Effector memory CD8-positive, alpha-beta T cell (primary cell): ENCODE results near the gene KAT5.
"Not testable (repeated sequence)": the region's sequence is repeated elsewhere in the genome, so short reads cannot be mapped to it uniquely, and the experiment has no call there.

Source experiments
- ATAC-seq: fragments of 150-1000 bp; cut with Tn5 transposase; replicated peaks from 2 replicates; pipeline ENCODE4 v1.10.0; 2021; ENCODE audit warnings: mild to moderate bottlenecking, moderate library complexity
- DNase-seq, 3 experiments: peaks; one replicate each; pipeline ENCODE4 v3.0.0; 2021
- H3K27ac Mint-ChIP-seq, 2 donors: one replicate each; pipeline ENCODE4 v1.8.0; 2022; ENCODE audit warnings: mild to moderate bottlenecking in 2 of 2, mixed read lengths in 2 of 2, moderate library complexity in 2 of 2
- H3K27me3 Mint-ChIP-seq, 2 donors: one replicate each; pipeline ENCODE4 v1.8.0; 2022; ENCODE audit warnings: mixed read lengths in 2 of 2
- H3K36me3 Mint-ChIP-seq: one replicate; pipeline ENCODE4 v1.8.0; 2022; ENCODE audit warnings: mild to moderate bottlenecking, moderate library complexity, mixed read lengths; ENCODE audit not compliant: insufficient read depth
- H3K4me1 Mint-ChIP-seq, 2 donors: one replicate each; pipeline ENCODE4 v1.8.0; 2022; ENCODE audit warnings: low read depth in 2 of 2, mixed read lengths in 2 of 2
- H3K4me3 Mint-ChIP-seq, 2 donors: one replicate each; pipeline ENCODE4 v1.8.0; 2022; ENCODE audit warnings: mild to moderate bottlenecking in 2 of 2, mixed read lengths in 2 of 2, moderate library complexity in 2 of 2
- H3K9me3 Mint-ChIP-seq, 2 donors: one replicate each; pipeline ENCODE4 v1.8.0; 2022; ENCODE audit warnings: mixed read lengths in 2 of 2

Gene KAT5

DNA sequence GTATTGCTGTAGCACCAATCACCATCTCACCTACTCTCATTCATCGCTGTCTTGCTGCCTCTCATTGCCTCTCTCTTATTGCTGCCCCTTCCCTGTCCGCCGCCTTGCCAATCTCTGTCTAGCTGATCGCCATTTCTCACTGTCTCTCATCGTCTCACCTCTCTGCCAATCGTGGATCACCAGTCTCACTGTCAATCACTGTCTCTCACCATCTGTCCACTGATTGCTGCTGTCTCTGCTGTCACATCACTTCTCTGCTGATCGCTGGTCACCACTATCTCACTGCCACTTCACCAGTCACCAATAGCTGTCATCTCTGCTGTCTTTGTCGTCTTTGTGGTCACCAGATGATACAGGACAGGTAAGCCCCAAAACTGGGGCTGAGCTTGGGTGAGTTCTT, 29.1 kb downstream of the KAT5 start:
- DNase-seq (no peak), ATAC-seq (no peak)
- no peak overlapping the region for H3K4me3 Mint-ChIP-seq
- H3K27ac Mint-ChIP-seq, result no peak overlapping the region
- H3K9me3 Mint-ChIP-seq, result no peaks in the 10 kb centered on the region
- H3K27me3 Mint-ChIP-seq, result peaks cover 36 to 58% of the 10 kb centered on the region in 2 donors
- no peaks in the 10 kb centered on the region for H3K36me3 Mint-ChIP-seq
- H3K4me1 Mint-ChIP-seq, result no peaks in the 10 kb centered on the region

GRCh38 chr11:65742353-65742752, 30.3 kb downstream of the KAT5 start:
- DNase-seq, result no peak
- no peaks in the 10 kb centered on the region for H3K9me3 Mint-ChIP-seq
- no peak overlapping the region for H3K27ac Mint-ChIP-seq
- ATAC-seq, result no peak
- H3K36me3 Mint-ChIP-seq, result no peaks in the 10 kb centered on the region
- no peaks in the 10 kb centered on the region for H3K4me1 Mint-ChIP-seq
- peaks cover 40 to 58% of the 10 kb centered on the region in 2 donors for H3K27me3 Mint-ChIP-seq
- H3K4me3 Mint-ChIP-seq, result no peak overlapping the region

- Mint-ChIP-seq H3K4me1 (no peaks in the 10 kb centered on the region), H3K4me3 (no peak overlapping the region), H3K9me3 (no peaks in the 10 kb centered on the region), H3K27ac (no peak overlapping the region), H3K36me3 (no peaks in the 10 kb centered on the region), H3K27me3 (peaks cover 28 to 55% of the 10 kb centered on the region in 2 donors)
- no peak for DNase-seq
- ATAC-seq, result no peak
Observed at GRCh38 chr11:65743681-65744025, 31.6 kb downstream of the KAT5 start.

DNA sequence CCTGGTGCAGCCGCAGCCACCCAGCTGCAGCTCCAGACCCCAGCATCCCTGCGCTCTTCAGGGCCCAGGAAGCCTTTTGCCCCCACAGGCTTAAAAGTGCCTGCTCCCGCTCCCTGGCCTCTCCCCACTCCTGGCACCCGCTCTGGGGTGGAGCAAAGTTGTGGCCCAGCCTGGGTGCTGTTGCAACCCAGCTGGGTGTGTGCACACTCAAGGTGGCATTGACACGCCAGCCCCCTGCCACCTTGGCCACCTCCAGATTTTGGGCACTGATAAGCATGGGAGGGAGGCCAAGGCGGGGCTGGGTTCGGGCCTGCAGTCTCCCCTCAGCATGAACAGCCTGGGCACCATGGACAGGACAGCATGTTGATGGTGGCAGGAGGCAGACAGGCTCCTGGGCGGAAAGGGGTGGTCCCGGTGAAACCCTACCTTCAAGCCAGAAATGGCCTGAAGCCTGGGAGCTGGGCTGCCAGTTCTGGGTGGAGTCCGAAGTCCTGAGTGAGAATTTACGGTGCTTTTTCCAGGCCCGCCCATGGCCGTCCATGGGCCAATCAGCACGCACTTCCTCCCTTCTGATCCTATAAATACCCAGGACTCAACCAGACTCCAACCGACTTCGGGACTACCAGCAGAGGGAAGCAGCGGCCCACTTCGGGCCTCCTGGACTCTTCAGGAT, 32.1 kb downstream of the KAT5 start:
- Mint-ChIP-seq H3K36me3 (no peaks in the 10 kb centered on the region), H3K4me1 (no peaks in the 10 kb centered on the region), H3K27me3 (peaks cover 27 to 60% of the 10 kb centered on the region in 2 donors), H3K4me3 (no peak overlapping the region), H3K27ac (no peak overlapping the region), H3K9me3 (no peaks in the 10 kb centered on the region)
- no peak for ATAC-seq
- no peak for DNase-seq

GRCh38 chr11:65744699-65745042, 32.6 kb downstream of the KAT5 start:
- Mint-ChIP-seq H3K27me3 (peaks cover 27 to 64% of the 10 kb centered on the region in 2 donors), H3K4me1 (no peaks in the 10 kb centered on the region)

GRCh38 chr11:65745049-65745448, 33.0 kb downstream of the KAT5 start:
- no peaks in the 10 kb centered on the region for H3K36me3 Mint-ChIP-seq
- no peaks in the 10 kb centered on the region for H3K4me1 Mint-ChIP-seq
- H3K4me3 Mint-ChIP-seq, result no peak overlapping the region
- ATAC-seq (no peak), DNase-seq (no peak)
- H3K27me3 Mint-ChIP-seq, result peaks cover 27 to 64% of the 10 kb centered on the region in 2 donors
- H3K9me3 Mint-ChIP-seq, result no peaks in the 10 kb centered on the region
- H3K27ac Mint-ChIP-seq, result no peak overlapping the region

More at GRCh38 chr11:65744699-65745042, 32.6 kb downstream of the KAT5 start:
- no peak overlapping the region for H3K4me3 Mint-ChIP-seq
- H3K27ac Mint-ChIP-seq, result no peak overlapping the region
- H3K36me3 Mint-ChIP-seq, result no peaks in the 10 kb centered on the region
- DNase-seq, result no peak
- H3K9me3 Mint-ChIP-seq, result no peaks in the 10 kb centered on the region
- no peak for ATAC-seq

GRCh38 chr11:65762169-65762568, 50.1 kb downstream of the KAT5 start:
- not testable (repeated sequence) for H3K4me1 Mint-ChIP-seq, H3K4me3 Mint-ChIP-seq, DNase-seq, H3K36me3 Mint-ChIP-seq, ATAC-seq, H3K27ac Mint-ChIP-seq, H3K9me3 Mint-ChIP-seq
- H3K27me3 Mint-ChIP-seq, result peaks cover 26 to 30% of the 10 kb centered on the region in 2 donors

DNA sequence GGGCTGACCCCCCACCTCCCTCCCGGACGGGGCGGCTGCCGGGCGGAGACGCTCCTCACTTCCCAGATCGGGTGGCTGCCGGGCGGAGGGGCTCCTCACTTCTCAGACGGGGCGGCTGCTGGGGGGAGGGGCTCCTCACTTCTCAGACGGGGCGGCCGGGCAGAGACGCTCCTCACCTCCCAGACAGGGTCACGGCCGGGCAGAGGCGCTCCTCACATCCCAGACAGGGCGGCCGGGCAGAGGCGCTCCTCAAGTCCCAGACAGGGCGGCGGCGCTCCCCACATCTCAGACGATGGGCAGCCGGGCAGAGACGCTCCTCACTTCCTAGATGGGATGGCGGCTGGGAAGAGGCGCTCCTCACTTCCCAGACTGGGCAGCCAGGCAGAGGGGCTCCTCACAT, 50.8 kb downstream of the KAT5 start:
- ATAC-seq, H3K4me1 Mint-ChIP-seq, DNase-seq, H3K4me3 Mint-ChIP-seq, H3K27ac Mint-ChIP-seq, H3K9me3 Mint-ChIP-seq, H3K36me3 Mint-ChIP-seq: not testable (repeated sequence)
- H3K27me3 Mint-ChIP-seq, result peaks cover 20 to 24% of the 10 kb centered on the region in 2 donors

DNA sequence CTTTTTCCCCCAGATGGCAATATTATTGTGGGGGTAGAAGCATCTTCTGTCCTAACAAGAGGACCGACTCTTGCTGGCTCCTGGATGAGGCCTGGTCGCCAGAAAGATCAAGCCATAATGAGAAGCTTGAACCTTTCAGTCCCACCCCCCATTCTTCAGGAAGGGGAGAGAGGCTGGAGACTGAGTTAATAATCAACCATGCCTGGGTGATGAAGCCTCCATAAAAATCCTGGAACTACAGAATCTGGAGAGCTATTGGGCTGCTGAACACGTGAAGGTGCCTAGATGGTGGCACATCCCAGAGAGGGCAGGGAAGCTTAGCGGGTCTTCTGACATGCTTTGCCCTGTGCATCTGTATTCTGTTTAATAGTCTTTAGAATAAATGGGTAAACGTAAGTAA, 52.4 kb downstream of the KAT5 start:
- Mint-ChIP-seq H3K4me3 (no peak overlapping the region), H3K27me3 (peaks cover 12 to 15% of the 10 kb centered on the region in 2 donors), H3K36me3 (no peaks in the 10 kb centered on the region), H3K27ac (no peak overlapping the region), H3K4me1 (no peaks in the 10 kb centered on the region), H3K9me3 (no peaks in the 10 kb centered on the region)
- DNase-seq, result no peak
- no peak for ATAC-seq

- no peak overlapping the region for H3K27ac Mint-ChIP-seq
- no peak for ATAC-seq
- no peaks in the 10 kb centered on the region for H3K9me3 Mint-ChIP-seq
Observed at GRCh38 chr11:65766535-65766934, 54.5 kb downstream of the KAT5 start.

DNA sequence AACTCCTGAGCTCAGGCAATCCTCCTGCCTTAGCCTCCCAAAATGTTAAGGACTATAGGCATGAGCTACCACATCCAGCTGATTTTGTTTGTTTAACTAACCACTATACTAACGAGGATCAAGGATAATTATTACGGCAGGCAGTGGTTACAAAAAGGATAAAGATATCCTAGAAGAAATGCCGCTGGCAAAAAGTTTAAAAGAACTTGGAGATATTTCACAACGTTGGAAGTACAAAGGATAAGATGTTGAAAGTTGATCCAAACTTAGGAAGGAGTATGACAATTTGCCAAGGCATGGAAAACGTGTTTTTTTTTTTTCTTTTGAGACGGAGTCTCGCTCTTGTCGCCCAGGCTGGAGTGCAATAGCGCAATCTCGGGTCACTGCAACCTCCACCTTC, 55.4 kb downstream of the KAT5 start:
- H3K4me1 Mint-ChIP-seq, result peaks cover 3 to 11% of the 10 kb centered on the region in 2 donors
- H3K27ac Mint-ChIP-seq, result no peak overlapping the region
- ATAC-seq, result no peak
- H3K9me3 Mint-ChIP-seq, result no peaks in the 10 kb centered on the region
- DNase-seq, result no peak
- no peaks in the 10 kb centered on the region for H3K27me3 Mint-ChIP-seq
- no peaks in the 10 kb centered on the region for H3K36me3 Mint-ChIP-seq
- no peak overlapping the region for H3K4me3 Mint-ChIP-seq

More at GRCh38 chr11:65766535-65766934, 54.5 kb downstream of the KAT5 start:
- H3K27me3 Mint-ChIP-seq, result no peaks in the 10 kb centered on the region
- no peaks in the 10 kb centered on the region for H3K36me3 Mint-ChIP-seq
- H3K4me1 Mint-ChIP-seq, result peaks cover 3 to 11% of the 10 kb centered on the region in 2 donors
- H3K4me3 Mint-ChIP-seq, result no peak overlapping the region
- DNase-seq, result no peak

DNA sequence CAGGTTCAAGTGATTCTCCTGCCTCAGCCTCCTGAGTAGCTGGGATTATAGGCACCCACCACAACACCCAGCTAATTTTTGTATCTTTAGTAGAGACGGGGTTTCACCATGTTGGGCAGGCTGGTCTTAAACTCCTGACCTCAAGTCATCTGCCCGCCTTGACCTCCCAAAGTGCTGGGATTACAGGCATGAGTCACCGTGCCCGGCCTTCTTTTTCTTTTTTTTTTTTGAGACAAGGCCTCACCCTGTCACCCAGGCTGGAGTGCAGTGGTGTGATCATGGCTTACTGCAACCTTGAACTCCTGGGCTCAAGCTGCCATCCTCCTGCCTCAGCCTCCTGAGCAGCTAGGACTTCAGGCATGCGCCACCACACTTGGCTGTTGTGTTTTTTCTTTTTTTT, 55.8 kb downstream of the KAT5 start:
- not testable (repeated sequence) for ATAC-seq, H3K27ac Mint-ChIP-seq, DNase-seq, H3K27me3 Mint-ChIP-seq, H3K36me3 Mint-ChIP-seq, H3K4me3 Mint-ChIP-seq, H3K9me3 Mint-ChIP-seq
- peaks cover 3 to 11% of the 10 kb centered on the region in 2 donors for H3K4me1 Mint-ChIP-seq
